ENCODE data around the gene SCAF4.

DNA sequence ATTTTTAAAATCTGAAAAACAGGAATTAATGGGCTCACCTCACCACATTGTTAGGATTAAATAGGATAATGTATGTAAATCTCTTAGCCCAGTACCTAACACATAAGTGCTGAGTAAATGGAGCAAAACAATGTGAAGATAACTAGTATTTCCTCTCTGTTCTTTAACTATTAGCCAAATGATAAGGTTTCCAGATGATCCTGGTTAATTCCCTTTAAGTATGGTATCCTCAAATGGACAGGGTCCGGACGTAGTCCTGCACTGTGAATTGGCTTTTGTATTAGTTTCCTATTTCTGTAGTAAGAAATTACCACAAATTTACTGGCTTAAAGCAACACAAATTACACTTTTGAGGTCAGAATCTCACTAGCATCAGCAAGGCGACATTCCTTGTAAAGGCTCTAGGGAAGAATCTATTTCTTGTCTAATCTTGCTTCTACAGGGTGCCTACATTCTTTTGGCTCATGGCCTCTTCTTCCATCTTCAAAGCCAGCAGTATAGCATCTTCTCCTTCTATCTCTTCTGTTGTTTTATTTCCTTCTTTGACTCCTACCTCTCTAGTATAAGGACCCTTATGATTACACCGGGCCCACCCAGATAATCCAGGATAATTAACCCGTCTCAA lies 17.1 kb downstream of the SCAF4 start:
- TF ChIP-seq POLR2A (IDR thresholded peaks at IDR 0.05), result no peak
- TF ChIP-seq, protein P1, sequence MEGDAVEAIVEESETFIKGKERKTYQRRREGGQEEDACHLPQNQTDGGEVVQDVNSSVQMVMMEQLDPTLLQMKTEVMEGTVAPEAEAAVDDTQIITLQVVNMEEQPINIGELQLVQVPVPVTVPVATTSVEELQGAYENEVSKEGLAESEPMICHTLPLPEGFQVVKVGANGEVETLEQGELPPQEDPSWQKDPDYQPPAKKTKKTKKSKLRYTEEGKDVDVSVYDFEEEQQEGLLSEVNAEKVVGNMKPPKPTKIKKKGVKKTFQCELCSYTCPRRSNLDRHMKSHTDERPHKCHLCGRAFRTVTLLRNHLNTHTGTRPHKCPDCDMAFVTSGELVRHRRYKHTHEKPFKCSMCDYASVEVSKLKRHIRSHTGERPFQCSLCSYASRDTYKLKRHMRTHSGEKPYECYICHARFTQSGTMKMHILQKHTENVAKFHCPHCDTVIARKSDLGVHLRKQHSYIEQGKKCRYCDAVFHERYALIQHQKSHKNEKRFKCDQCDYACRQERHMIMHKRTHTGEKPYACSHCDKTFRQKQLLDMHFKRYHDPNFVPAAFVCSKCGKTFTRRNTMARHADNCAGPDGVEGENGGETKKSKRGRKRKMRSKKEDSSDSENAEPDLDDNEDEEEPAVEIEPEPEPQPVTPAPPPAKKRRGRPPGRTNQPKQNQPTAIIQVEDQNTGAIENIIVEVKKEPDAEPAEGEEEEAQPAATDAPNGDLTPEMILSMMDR (IDR thresholded peaks at IDR 0.05), result no peak

Data from adrenal gland (tissue), 5 donors.